ENCODE measurements around the gene ZNF678. TPM values are rescaled to one million over a fixed set of nuclear protein-coding genes. Genes with fewer than 3 reads are reported as not detected.

ZNF678 gene
- total and polyA plus RNA-seq, 2 of the 8 experiments (the other 6 are each of a cell fraction or from before 2014, with no cell fraction given): 6.9 to 28.3 TPM

DNA sequence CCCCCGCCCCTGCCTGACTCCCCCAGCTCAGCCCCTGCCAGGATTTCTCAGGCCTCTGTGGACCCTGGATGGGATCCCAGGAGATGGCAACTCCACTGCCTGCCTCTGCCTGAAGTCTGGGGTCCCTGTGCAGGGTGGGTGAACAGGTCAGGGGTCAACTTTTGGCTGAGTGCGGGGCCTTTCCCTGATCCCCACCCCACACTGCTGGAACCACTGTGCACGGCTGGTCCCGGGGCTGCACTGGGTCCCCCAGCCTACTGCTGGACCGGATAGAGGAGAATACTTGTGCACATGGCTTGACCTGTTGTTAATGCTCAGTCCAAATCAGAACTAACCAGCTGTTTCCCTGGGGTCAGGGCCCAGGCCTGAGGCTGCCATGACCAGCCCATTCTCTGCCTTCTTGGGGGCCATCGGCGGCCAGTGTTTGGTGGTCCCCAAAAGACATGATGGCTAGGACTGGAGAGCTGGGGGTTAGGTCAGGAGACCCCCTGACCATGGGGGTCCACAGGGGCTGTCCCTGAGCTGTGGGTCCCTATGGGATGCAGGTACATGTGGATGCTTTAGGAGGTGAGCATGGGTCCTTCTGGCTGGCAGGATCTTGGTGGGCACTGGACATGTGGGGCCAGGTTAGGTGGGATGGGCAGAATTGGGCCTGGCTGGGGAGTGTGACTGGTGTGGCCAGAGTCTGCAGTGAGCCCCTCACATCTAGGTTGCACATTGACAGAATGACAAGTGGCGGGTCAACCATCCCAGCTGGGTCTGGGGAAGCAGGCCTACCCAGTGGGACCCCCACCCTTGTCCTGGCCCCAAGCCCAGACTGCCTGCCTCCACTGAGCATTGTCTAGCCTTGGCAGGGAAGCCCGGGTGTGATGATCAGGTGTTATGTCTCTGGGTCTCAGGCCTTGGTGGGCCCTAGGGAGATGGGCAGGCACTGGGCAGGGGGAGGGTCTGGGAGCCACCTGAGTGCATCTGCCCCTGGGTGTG is 19.0 kb upstream of the ZNF678 start:
- H3K14ac ChIP-seq (ENCODE audit: insufficient read length): no peak overlapping the region
- no peak for TF ChIP-seq JUN (IDR thresholded peaks at IDR 0.05; ENCODE audit: low read depth, low read length)
- TF ChIP-seq RNF2 (IDR thresholded peaks at IDR 0.05; ENCODE audit: borderline replicate concordance, low read depth, low read length, missing control alignments, poor library complexity, severe bottlenecking): no peak
- H3K9me3 ChIP-seq (ENCODE audit: insufficient read depth in 2 of 2, low read depth in 1 of 2, low read length in 1 of 2): peaks cover 2 to 10% of the 10 kb centered on the region in 2 experiments; a peak in 1 of 4 replicates
- H3K23me2 ChIP-seq (ENCODE audit: low read depth, low read length): peaks cover 7% of the 10 kb centered on the region; the same call in 1 of the 2 replicates
- H2BK15ac ChIP-seq (ENCODE audit: low read length): no peak overlapping the region
- no peaks in the 10 kb centered on the region for H3K79me1 ChIP-seq (ENCODE audit: low read depth, low read length)
- H3K9ac ChIP-seq (replicated peaks in 1 of 4; ENCODE audit: extremely low read depth in 1 of 4, low read depth in 3 of 4, low read length in 3 of 4): no peak overlapping the region
- H3K4me1 ChIP-seq (replicated peaks in 1 of 4; ENCODE audit: control insufficient read depth in 3 of 4, insufficient read depth in 4 of 4, low read length in 3 of 4): peaks cover 0 to 6% (median 0%) of the 10 kb centered on the region in 4 experiments; a peak in 2 of 7 replicates
- ChIA-PET POLR2A (ENCODE audit: partially characterized antibody) (interaction anchor here (1.5 kb wide), 1 partner anchor 25 kb away, joined by 3 read pairs; no protein-coding TSS in a partner anchor), CTCF (ENCODE audit: partially characterized antibody) (interaction anchor here (0.7 to 1.9 kb wide), 4 partner anchors 12 to 409 kb away, joined by 3 to 5 read pairs (median 4); partner anchors contain the start of gene ZNF678)
- no peaks in the 10 kb centered on the region for H4K20me1 ChIP-seq (replicated peaks in 1 of 2; ENCODE audit: control insufficient read depth in 1 of 2, insufficient read depth in 2 of 2, low read length in 2 of 2)
- no peak overlapping the region for H4K8ac ChIP-seq (ENCODE audit: extremely low read depth, insufficient read depth, low read length)
- peaks cover 3 to 14% (median 13%) of the 10 kb centered on the region in 4 experiments; a peak in 6 of 7 replicates for H3K27me3 ChIP-seq (replicated peaks in 1 of 4; ENCODE audit: control insufficient read depth in 3 of 4, extremely low read depth in 1 of 4, insufficient read depth in 3 of 4, low read length in 3 of 4)
- H3K23ac ChIP-seq (ENCODE audit: insufficient read length): no peak overlapping the region
- H3K79me2 ChIP-seq (ENCODE audit: control insufficient read depth in 1 of 2, insufficient read depth in 2 of 2, low read length in 2 of 2): no peaks in the 10 kb centered on the region
- no peak overlapping the region for H3K18ac ChIP-seq (ENCODE audit: extremely low read depth, low read length)
- H2AFZ ChIP-seq (ENCODE audit: low read length): no peak overlapping the region
- H3K27ac ChIP-seq (ENCODE audit: low read depth, low read length): no peak overlapping the region
- no peak overlapping the region for H2BK12ac ChIP-seq (ENCODE audit: low read depth, low read length)
- 92% methylated on average over 9 of the region's 9 CpGs; no CpG with 5 or more reads in 1 of the 2 experiments for WGBS, 2 experiments (ENCODE audit: extremely low coverage in 1 of 2, insufficient coverage in 1 of 2, insufficient read length in 1 of 2, insufficient replicate concordance in 2 of 2, low coverage in 1 of 2, low lambda C conversion rate in 2 of 2, missing lambda C conversion rate in 1 of 2)
- H3K56ac ChIP-seq (replicated peaks; ENCODE audit: insufficient read length, low read depth, low read length): no peak overlapping the region
- H3K4me2 ChIP-seq (ENCODE audit: insufficient read depth in 1 of 2, low read depth in 2 of 2, low read length in 2 of 2): no peak overlapping the region
- FAIRE-seq (no peak), DNase-seq (ENCODE audit: low read depth in 1 of 2, low spot score in 2 of 2) (no peak)
- no peak overlapping the region for H2AK5ac ChIP-seq (ENCODE audit: low read depth, low read length)
- H2BK20ac ChIP-seq (ENCODE audit: low read length): no peak overlapping the region
- no peak overlapping the region for H4K5ac ChIP-seq (ENCODE audit: insufficient read length, low read depth, low read length)
- H3K4ac ChIP-seq (replicated peaks; ENCODE audit: insufficient read length, low read depth, low read length): no peak overlapping the region
- no peak overlapping the region for H2BK5ac ChIP-seq (ENCODE audit: low read depth, low read length)
- no peaks in the 10 kb centered on the region for H3K36me3 ChIP-seq (ENCODE audit: control insufficient read depth in 2 of 4, insufficient read depth in 4 of 4, low read length in 3 of 4)
- H3K4me3 ChIP-seq (ENCODE audit: extremely low read depth in 1 of 4, insufficient read depth in 2 of 4, low read depth in 3 of 4, low read length in 4 of 4): no peak overlapping the region
- no peak overlapping the region for H4K91ac ChIP-seq (replicated peaks; ENCODE audit: insufficient read length, low read length)
- no peak overlapping the region for H2BK120ac ChIP-seq (replicated peaks; ENCODE audit: low read depth, low read length)

All from H1 (cell line).